K562 (cell line): ENCODE results near the gene PKLR. TPM values are rescaled to one million over a fixed set of nuclear protein-coding genes. Genes with fewer than 3 reads are reported as not detected.

Experiments used
- CREBBP ChIP-seq: IDR thresholded peaks from one replicate; pipeline ENCODE4 v1.6.1; 2012; ENCODE audit warnings: low read depth, mild to moderate bottlenecking, control low read depth, inconsistent platforms, low read length
- ETV5 ChIP-seq: sonication (generic); formaldehyde crosslinking; IDR thresholded peaks from 2 replicates; pipeline ENCODE4 v1.4.0; 2020; ENCODE audit warnings: low read depth, mild to moderate bottlenecking, missing genetic modification reagents
- MAFK ChIP-seq: IDR thresholded peaks from 2 replicates; pipeline ENCODE4 v1.6.1; 2011; ENCODE audit warnings: low read length, improper control_type of control experiment
- NFE2L1 ChIP-seq: fragments of 450-650 bp; IDR thresholded peaks from 2 replicates; pipeline ENCODE4 v1.6.1; 2016; ENCODE audit warnings: missing genetic modification characterization, low read depth, mild to moderate bottlenecking, missing compliant biosample characterization, moderate library complexity, borderline replicate concordance
- PHB2 ChIP-seq: fragments of 450-650 bp; IDR thresholded peaks from 2 replicates; pipeline ENCODE4 v1.6.1; 2017; ENCODE audit warnings: low read depth
- SP1 ChIP-seq: sonication (generic); formaldehyde crosslinking; IDR thresholded peaks from 2 replicates; pipeline ENCODE4 v1.8.1; 2022; ENCODE audit warnings: mild to moderate bottlenecking, missing genetic modification reagents
- SREBF1 ChIP-seq: fragments of 150-350 bp; IDR thresholded peaks from 2 replicates; pipeline ENCODE4 v1.6.1; 2014; ENCODE audit warnings: antibody characterized with exemption, low read depth, low read length, borderline replicate concordance
- SRSF3 ChIP-seq: fragments of 200-400 bp; formaldehyde crosslinking; IDR thresholded peaks from 2 replicates; pipeline ENCODE4 v1.6.1; 2016; ENCODE audit warnings: mild to moderate bottlenecking, low read length, moderate library complexity; ENCODE audit not compliant: insufficient read depth
- ZNF146 ChIP-seq: IDR thresholded peaks from one replicate; pipeline ENCODE4 v1.6.1; 2018; ENCODE audit warnings: missing compliant biosample characterization; ENCODE audit not compliant: unreplicated experiment
- ZNF212 ChIP-seq: fragments of 450-650 bp; formaldehyde crosslinking; IDR thresholded peaks from 2 replicates; pipeline ENCODE4 v1.4.0; 2020; ENCODE audit warnings: mild to moderate bottlenecking
- polyA plus RNA-seq, 8 experiments: library from polyadenylated mRNA; depleted of rRNA in 4 of 8; stranded (reverse) in 5 of 8; unstranded in 3 of 8; fragments of >200 nt; fragmentation: Nextera tagmentation in 2 of 8; fragmentation: Illumina TruSeq in 1 of 8; extraction: Ambion mirVana in 2 of 8; extraction: Trizol in 1 of 8; gene quantifications; 2 replicates each; pipeline versions ENCODE4 v1.2.1 to v1.2.3, GENCODE V29; 2011 to 2014; ENCODE audit warnings: inconsistent platforms in 1 of 8, missing spikeins in 1 of 8
- total RNA-seq, 7 experiments: library from RNA; depleted of rRNA in 6 of 7; stranded (reverse); fragments of >200 nt in 6 of 7; fragmentation: Illumina TruSeq in 2 of 7; extraction: Trizol in 2 of 7; gene quantifications; 2 replicates each; pipeline versions ENCODE4 v1.2.1 to v1.2.3, GENCODE V29; 2011 to 2021; ENCODE audit warnings: low replicate concordance in 1 of 7
- TF ChIP-seq, protein P1 (sequence below): conservative IDR thresholded peaks from 2 replicates; pipeline ENCODE4 v1.6.1; 2011; ENCODE audit warnings: low read depth, mild to moderate bottlenecking, low read length; ENCODE audit not compliant: control insufficient read depth
- TF ChIP-seq, protein P2 (sequence below): sonication (generic); formaldehyde crosslinking; IDR thresholded peaks from 2 replicates; pipeline ENCODE4 v1.8.1; 2022; ENCODE audit warnings: missing genetic modification reagents
- TF ChIP-seq, protein P3 (sequence below): fragments of 450-650 bp; formaldehyde crosslinking; IDR thresholded peaks from 2 replicates; pipeline ENCODE4 v1.4.0; 2022; ENCODE audit warnings: missing genetic modification characterization
- TF ChIP-seq, protein P4 (sequence below), 2 experiments: fragments of 450-650 bp; IDR thresholded peaks; 2 replicates each; pipeline ENCODE4 v1.6.1; 2016
- TF ChIP-seq, protein P5 (sequence below): fragments of 450-650 bp; conservative IDR thresholded peaks from 2 replicates; pipeline ENCODE4 v1.6.1; 2016; ENCODE audit warnings: missing genetic modification characterization, low read depth, mild to moderate bottlenecking, missing compliant biosample characterization, moderate library complexity
- TF ChIP-seq, protein P6 (sequence below): fragments of 450-650 bp; formaldehyde crosslinking; IDR thresholded peaks from 2 replicates; pipeline ENCODE4 v1.4.0; 2020; ENCODE audit warnings: mild to moderate bottlenecking
- TF ChIP-seq, protein P7 (sequence below): sonication (generic); formaldehyde crosslinking; IDR thresholded peaks from 2 replicates; pipeline ENCODE4 v1.8.1; 2023; ENCODE audit warnings: mild to moderate bottlenecking, missing genetic modification reagents

The PKLR gene
- total and polyA plus RNA-seq, 9 of the 15 experiments (the other 6 are each of a cell fraction or from before 2014, with no cell fraction given) = 10.7 to 78.4 (median 38.2) TPM

DNA sequence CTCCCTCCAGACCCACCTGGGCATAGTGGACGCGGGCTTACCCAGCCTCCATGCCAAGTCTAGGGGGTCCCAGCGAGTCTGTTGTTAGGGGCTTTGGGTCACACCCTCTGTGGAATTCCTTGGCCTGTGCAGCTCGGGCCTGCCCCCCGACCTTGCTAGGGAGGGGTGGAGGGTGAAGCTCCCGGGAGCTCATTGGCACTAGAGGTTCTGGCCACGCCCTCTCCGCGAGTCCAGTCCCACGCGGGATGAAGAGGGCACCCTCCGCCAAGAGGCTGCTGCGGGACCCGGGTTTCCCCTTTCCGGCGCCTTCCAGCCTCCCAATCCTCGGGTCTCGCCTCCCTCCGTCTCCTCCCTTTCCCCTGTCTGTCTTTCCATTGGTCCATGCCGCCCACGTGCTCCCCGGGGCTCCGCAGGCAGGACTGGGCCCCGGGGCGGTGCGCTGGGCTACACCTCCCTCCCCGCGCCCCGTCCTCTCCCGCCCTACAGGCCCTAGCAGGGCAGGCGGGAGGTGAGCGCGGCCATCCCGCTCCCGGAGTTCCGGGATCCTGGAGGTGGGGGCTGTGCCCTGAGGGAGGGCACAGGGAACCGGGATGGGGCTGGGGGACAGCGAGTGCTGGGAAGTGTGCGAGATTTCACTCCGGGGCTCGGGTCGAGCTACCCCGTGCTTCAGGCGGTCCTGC lies 22.9 kb upstream of the PKLR start (continued):
- TF ChIP-seq SP1 (CRISPR knock-in tag) (peak; percentile 25; the same call in 1 of the 2 replicates), MAFK (no peak), NFE2L1 (tag) (no peak), ZNF212 (no peak), SREBF1 (0 out of 2 replicates have a peak, but pooled peaks have one; percentile 11), CREBBP (no peak), PHB2 (no peak), ETV5 (CRISPR knock-in tag) (no peak), ZNF146 (CRISPR knock-in tag) (no peak), SRSF3 (no peak)
- TF ChIP-seq, protein P1, sequence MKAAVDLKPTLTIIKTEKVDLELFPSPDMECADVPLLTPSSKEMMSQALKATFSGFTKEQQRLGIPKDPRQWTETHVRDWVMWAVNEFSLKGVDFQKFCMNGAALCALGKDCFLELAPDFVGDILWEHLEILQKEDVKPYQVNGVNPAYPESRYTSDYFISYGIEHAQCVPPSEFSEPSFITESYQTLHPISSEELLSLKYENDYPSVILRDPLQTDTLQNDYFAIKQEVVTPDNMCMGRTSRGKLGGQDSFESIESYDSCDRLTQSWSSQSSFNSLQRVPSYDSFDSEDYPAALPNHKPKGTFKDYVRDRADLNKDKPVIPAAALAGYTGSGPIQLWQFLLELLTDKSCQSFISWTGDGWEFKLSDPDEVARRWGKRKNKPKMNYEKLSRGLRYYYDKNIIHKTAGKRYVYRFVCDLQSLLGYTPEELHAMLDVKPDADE = peak; percentile 22; the same call in 1 of the 2 replicates
- TF ChIP-seq, protein P2, sequence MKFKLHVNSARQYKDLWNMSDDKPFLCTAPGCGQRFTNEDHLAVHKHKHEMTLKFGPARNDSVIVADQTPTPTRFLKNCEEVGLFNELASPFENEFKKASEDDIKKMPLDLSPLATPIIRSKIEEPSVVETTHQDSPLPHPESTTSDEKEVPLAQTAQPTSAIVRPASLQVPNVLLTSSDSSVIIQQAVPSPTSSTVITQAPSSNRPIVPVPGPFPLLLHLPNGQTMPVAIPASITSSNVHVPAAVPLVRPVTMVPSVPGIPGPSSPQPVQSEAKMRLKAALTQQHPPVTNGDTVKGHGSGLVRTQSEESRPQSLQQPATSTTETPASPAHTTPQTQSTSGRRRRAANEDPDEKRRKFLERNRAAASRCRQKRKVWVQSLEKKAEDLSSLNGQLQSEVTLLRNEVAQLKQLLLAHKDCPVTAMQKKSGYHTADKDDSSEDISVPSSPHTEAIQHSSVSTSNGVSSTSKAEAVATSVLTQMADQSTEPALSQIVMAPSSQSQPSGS (CRISPR knock-in tag) = no peak
- TF ChIP-seq, protein P3, sequence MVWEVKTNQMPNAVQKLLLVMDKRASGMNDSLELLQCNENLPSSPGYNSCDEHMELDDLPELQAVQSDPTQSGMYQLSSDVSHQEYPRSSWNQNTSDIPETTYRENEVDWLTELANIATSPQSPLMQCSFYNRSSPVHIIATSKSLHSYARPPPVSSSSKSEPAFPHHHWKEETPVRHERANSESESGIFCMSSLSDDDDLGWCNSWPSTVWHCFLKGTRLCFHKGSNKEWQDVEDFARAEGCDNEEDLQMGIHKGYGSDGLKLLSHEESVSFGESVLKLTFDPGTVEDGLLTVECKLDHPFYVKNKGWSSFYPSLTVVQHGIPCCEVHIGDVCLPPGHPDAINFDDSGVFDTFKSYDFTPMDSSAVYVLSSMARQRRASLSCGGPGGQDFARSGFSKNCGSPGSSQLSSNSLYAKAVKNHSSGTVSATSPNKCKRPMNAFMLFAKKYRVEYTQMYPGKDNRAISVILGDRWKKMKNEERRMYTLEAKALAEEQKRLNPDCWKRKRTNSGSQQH = no peak
- TF ChIP-seq, protein P4, sequence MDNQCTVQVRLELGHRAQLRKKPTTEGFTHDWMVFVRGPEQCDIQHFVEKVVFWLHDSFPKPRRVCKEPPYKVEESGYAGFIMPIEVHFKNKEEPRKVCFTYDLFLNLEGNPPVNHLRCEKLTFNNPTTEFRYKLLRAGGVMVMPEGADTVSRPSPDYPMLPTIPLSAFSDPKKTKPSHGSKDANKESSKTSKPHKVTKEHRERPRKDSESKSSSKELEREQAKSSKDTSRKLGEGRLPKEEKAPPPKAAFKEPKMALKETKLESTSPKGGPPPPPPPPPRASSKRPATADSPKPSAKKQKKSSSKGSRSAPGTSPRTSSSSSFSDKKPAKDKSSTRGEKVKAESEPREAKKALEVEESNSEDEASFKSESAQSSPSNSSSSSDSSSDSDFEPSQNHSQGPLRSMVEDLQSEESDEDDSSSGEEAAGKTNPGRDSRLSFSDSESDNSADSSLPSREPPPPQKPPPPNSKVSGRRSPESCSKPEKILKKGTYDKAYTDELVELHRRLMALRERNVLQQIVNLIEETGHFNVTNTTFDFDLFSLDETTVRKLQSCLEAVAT (IDR thresholded peaks at IDR 0.05) = no peak
- TF ChIP-seq, protein P5, sequence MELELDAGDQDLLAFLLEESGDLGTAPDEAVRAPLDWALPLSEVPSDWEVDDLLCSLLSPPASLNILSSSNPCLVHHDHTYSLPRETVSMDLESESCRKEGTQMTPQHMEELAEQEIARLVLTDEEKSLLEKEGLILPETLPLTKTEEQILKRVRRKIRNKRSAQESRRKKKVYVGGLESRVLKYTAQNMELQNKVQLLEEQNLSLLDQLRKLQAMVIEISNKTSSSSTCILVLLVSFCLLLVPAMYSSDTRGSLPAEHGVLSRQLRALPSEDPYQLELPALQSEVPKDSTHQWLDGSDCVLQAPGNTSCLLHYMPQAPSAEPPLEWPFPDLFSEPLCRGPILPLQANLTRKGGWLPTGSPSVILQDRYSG (tag) = no peak
- TF ChIP-seq, protein P6, sequence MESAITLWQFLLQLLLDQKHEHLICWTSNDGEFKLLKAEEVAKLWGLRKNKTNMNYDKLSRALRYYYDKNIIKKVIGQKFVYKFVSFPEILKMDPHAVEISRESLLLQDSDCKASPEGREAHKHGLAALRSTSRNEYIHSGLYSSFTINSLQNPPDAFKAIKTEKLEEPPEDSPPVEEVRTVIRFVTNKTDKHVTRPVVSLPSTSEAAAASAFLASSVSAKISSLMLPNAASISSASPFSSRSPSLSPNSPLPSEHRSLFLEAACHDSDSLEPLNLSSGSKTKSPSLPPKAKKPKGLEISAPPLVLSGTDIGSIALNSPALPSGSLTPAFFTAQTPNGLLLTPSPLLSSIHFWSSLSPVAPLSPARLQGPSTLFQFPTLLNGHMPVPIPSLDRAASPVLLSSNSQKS (CRISPR knock-in tag) = no peak
- TF ChIP-seq, protein P7, sequence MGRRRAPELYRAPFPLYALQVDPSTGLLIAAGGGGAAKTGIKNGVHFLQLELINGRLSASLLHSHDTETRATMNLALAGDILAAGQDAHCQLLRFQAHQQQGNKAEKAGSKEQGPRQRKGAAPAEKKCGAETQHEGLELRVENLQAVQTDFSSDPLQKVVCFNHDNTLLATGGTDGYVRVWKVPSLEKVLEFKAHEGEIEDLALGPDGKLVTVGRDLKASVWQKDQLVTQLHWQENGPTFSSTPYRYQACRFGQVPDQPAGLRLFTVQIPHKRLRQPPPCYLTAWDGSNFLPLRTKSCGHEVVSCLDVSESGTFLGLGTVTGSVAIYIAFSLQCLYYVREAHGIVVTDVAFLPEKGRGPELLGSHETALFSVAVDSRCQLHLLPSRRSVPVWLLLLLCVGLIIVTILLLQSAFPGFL (CRISPR knock-in tag) = no peak
